SHP77 (cell line): Measurements from ENCODE around the gene NEGR1.

ENCODE experiments used
- DNase-seq, 2 experiments: peaks; one replicate each; lab custom pipeline; 2025; lab: John Stamatoyannopoulos, UW

NEGR1 gene

GRCh38 chr1:72117621-72118020 is 164.7 kb downstream of the NEGR1 start:
- no peak for DNase-seq

GRCh38 chr1:72115290-72115689 is 167.0 kb downstream of the NEGR1 start:
- no peak for DNase-seq

- DNase-seq, result no peak
Measured at GRCh38 chr1:72111662-72112061, 170.7 kb downstream of the NEGR1 start.

- no peak for DNase-seq
Measured at GRCh38 chr1:72109916-72110315, 172.4 kb downstream of the NEGR1 start.

DNA sequence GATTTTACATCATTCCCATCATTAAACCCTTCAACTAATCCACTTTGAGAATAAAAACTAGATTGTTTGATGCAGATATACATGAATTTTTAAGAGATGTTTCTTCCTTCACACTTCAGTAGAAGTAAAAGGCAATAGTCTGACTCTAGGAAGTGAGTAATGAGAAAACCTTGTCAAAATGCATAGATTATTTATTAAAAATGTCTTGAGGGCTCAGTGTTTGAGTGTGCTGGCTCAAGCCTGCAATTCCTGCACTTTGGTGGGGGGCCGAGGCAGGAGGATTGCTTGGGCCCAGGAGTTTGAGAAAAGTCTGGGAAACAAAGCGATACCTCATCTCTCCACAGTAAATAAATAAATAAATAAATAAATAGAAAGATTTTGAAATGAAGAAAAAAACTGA is 177.1 kb downstream of the NEGR1 start:
- no peak for DNase-seq

GRCh38 chr1:72101840-72102632 is 180.3 kb downstream of the NEGR1 start:
- no peak for DNase-seq

GRCh38 chr1:72100771-72101170 is 181.6 kb downstream of the NEGR1 start:
- DNase-seq, result no peak

GRCh38 chr1:72097851-72098570 is 184.3 kb downstream of the NEGR1 start:
- DNase-seq, result no peak

GRCh38 chr1:72094209-72094608 is 188.1 kb downstream of the NEGR1 start:
- no peak for DNase-seq

- no peak for DNase-seq
Measured at GRCh38 chr1:72086394-72086793, 195.9 kb downstream of the NEGR1 start.

DNA sequence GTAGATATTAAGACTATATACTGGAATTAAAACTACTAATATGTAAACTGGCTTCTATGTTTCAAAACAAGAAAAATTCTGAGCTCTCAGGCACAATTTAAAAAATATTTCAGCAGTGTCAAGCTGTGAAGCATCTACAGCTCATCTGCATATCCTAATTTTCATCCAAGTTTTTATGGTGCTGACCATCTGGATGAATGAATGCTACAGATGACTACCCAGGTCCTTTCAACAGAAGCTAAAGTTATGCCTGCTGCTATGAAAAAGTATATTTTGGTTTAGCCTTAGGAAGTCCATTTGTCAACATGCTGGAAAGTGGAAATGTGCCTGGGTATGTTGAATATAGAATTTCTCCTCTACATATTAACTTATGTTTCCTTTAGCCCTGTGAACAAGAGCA is 206.9 kb downstream of the NEGR1 start:
- DNase-seq, result no peak

DNA sequence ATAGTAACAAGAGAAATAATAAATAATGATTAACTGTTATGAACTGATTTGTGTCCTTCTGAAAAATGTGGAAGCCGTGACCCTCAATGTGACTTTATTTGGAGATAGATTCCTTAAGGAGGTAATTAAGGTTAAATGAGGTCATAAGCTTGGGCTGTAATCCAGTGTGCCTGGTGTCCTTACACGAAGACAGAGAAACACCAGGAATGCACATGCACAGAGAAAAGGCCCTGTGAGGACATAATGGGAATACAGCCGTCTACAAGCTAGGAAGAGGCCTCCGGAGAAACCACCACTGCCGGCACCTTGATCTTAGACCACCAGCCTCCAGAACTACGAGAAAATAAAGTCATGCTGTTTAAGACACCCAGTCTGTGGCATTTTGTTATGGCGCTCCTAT is 215.9 kb downstream of the NEGR1 start:
- no peak for DNase-seq

GRCh38 chr1:72064196-72065075 is 217.9 kb downstream of the NEGR1 start:
- DNase-seq, result no peak

DNA sequence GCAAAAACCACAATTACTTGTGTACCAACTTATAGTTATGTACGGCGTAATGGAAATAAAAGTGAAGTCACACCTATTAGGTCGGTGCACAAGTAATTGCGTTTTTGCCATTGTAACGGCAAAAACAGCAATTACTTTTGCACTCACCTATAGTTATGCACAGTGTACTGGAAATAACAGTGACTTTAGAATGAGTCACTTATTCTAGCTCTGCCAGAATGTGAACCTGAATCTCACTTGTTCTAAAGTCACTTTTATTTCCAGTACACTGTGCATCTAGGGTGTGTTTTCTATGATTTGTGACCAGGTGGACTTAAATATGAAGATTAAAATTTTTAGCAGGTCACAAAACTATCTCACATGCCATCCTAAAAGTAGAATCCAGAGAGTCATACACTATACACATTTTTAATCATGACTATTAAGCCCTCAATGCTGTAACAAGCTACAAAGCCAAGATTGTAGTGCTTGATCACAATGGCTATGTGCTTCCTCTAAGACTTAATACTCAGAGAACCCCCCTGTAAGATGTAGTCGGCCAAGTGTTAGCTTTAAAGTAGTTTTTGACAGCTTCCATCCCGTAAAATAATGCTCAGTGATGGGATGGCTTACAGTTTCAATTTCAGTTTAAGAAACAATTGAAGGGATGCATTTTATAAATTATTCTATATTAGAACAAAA is 218.8 kb downstream of the NEGR1 start:
- DNase-seq, result no peak

DNA sequence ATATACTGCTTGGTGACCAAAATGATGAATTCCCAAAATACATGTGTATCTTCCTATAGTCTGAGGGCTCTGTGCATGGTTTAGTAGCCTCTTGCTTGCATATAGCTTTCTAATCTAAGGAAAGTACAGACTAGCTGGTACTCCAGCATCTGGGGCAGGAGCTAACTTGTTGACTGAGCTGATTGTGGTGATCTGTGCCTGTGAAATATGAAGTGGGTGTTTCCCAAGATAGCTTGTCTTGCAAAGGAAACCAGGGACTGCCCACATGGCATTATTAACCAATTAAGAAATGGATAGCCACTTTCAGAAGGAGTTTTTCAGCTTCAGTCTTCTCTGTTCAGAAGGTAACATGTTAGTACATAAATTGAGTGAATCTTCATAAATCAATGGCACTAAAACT is 219.8 kb downstream of the NEGR1 start:
- no peak for DNase-seq

DNA sequence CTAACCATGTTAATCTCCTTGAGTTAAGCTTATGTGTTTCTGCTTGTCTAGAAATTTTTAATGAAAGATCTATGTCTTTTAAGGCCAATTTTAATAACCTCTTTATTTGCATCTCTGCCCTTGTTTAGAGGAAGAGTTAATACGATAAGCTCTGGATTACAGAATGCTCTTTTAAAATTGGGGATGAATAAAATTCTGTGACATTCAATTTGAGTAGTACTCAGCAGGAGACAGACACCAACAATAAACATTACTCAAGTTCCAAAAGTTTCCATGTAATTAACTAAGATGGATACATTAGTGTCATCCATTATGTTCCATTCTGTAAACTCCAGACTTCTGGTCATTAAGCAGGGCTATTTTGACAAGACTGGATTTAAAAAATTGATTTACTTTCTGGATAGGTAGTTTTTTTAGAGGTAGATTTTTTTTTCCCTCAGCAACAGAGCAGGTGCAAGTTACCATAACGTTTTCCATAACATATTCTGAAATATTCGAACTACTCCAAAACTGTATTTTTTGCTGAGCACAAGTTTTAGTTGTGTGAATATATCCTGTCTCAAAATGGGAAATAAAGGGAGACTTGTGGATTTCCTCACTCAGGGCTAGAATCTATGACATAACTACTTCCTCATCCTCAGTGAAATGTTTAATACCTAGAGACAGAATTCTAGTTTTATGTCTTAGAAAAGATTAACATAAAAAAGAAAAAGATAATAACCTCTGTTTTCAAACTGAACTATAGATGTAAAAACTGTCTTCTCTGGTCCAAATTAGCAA is 221.7 kb downstream of the NEGR1 start:
- no peak for DNase-seq

DNA sequence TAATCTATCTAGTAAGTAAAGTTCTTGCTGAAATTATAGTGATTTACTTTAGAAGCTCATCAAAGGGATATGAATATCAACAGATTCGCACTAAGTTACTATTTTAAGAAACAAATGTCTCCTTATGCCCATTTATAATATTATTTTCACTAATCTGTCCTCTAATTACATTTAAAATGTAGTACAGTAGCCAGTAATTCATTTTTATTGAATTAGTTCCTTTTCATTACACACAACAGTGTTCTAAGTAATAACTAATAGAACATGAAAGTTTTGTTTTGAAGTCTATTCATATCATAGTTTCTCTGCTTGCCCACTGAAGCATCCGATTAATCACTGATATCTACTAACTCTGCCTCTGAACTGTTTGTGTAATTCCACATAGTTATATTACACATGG is 225.8 kb downstream of the NEGR1 start:
- DNase-seq, result no peak

GRCh38 chr1:72051538-72051937 is 230.8 kb downstream of the NEGR1 start:
- DNase-seq, result no peak

- DNase-seq, result no peak
Measured at GRCh38 chr1:72050551-72050950, 231.8 kb downstream of the NEGR1 start.

GRCh38 chr1:72037745-72038343 is 244.5 kb downstream of the NEGR1 start:
- peak in 1 of 2 experiments; percentile 44 for DNase-seq

DNA sequence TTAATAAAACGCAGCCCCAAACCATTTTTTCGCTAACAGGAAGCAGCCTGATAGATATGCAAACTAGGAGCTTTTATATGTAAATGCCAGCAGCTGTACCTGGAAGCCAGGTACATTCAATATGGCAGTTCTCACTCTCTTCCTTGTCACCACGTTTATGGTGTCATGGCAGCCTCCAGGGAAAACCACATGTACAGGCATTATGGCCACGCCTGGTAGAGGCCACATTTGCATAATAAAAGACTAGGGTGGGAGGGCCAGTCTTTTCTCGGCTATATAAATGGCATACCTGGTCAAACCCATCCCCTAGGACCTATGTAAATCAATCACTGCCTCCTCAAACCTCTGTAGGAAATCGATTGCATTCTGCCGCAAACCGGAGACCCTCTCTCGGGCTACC is 247.5 kb downstream of the NEGR1 start:
- no peak for DNase-seq
